Right lobe of liver (tissue), 4 donors: ENCODE results near the gene C10orf90.

ENCODE experiments used
- CTCF ChIP-seq, 4 donors: fragments of 200-600 bp in 3 of 4; fragments of 450-650 bp in 1 of 4; IDR thresholded peaks; one replicate each; pipeline versions ENCODE4 v1.5.1 to v1.8.0; 2016 to 2022; ENCODE audit warnings: antibody characterized with exemption in 4 of 4, mild to moderate bottlenecking in 2 of 4
- POLR2A ChIP-seq: fragments of 450-650 bp; IDR thresholded peaks from one replicate; pipeline ENCODE4 v1.6.1; 2017; ENCODE audit warnings: antibody characterized with exemption, mild to moderate bottlenecking
- donor health status: DM: no; HTN: no; CAD: no.
- donor health status: DM: no; HTN: no; CAD: no.
- donor health status: DM: no; HTN: yes; CAD: no.

- no peak for TF ChIP-seq POLR2A
- TF ChIP-seq CTCF (IDR thresholded peaks at IDR 0.05) = no peak
Measured at GRCh38 chr10:126521399-126521798, 149.1 kb downstream of the C10orf90 start.
